HCT116 (cell line): Measurements from ENCODE around the gene ZNF532. TPM values are rescaled to one million over a fixed set of nuclear protein-coding genes. Genes with fewer than 3 reads are reported as not detected.

Source experiments
- ATAC-seq: fragments of 200-7000 bp; cut with Tn5 transposase; 2 replicates; pipeline ENCODE4 v1.9.1; 2020; ENCODE audit warnings: mild to moderate bottlenecking, moderate library complexity
- BruUV-seq: library from RNA; stranded (reverse); fragments of 400-500 nt; replicated peaks from 2 replicates; lab custom pipeline; 2021; lab: Mats Ljungman, UMichigan
- CTCF ChIA-PET: fragments of 300-600 bp; sonication (Branson Sonifier 250); formaldehyde crosslinking; loops from one replicate; lab custom pipeline; 2021; ENCODE audit warnings: antibody characterized with exemption; lab: Charles Lee
- POLR2A ChIA-PET: fragments of 300-600, 350-600 bp; sonication (Branson Sonifier 250); formaldehyde crosslinking; loops from one replicate; lab custom pipeline; 2021; ENCODE audit warnings: antibody characterized with exemption; lab: Charles Lee
- RAD21 ChIA-PET, 2 experiments: fragments of 300-600 bp; sonication (Branson Sonifier 250); formaldehyde crosslinking; loops; one replicate each; lab custom pipeline; 2023; ENCODE audit warnings: low total read pairs in 2 of 2; ENCODE audit not compliant: uncharacterized antibody in 2 of 2, unreplicated experiment in 2 of 2, low non-redundant PET in 1 of 2; lab: Charles Lee
- DNase-seq: peaks from one replicate; pipeline ENCODE4 v3.0.0-alpha.2; 2010; ENCODE audit warnings: low read depth, low spot score
- H2AFZ ChIP-seq: fragments of 200-600 bp; shearing (Covaris generic), sonication (generic); 2 replicates; pipeline ENCODE4 v1.6.1; 2017; ENCODE audit warnings: low read depth, mixed run types, mixed read lengths, antibody characterized with exemption, low read length; ENCODE audit not compliant: poor library complexity, severe bottlenecking
- H3K27ac ChIP-seq: 2 replicates; pipeline ENCODE4 v1.5.1; 2012; ENCODE audit warnings: low read depth, low read length
- H3K27me3 ChIP-seq: fragments of 200-600 bp; sonication (generic); 2 replicates; pipeline ENCODE4 v1.6.1; 2016; ENCODE audit warnings: mixed run types, low read length, mixed read lengths; ENCODE audit not compliant: insufficient read depth
- H3K36me3 ChIP-seq, 2 experiments: fragments of 200-500 bp in 1 of 2; fragments of 200-600 bp in 1 of 2; sonication (Bioruptor generic) in 1 of 2; sonication (generic) in 1 of 2; 2 replicates each; pipeline versions ENCODE4 v1.5.1 to v1.6.1; 2014 to 2016; ENCODE audit warnings: low read length in 2 of 2, inconsistent platforms in 1 of 2, mixed read lengths in 1 of 2, mixed run types in 1 of 2; ENCODE audit not compliant: insufficient read depth in 2 of 2, control insufficient read depth in 1 of 2
- H3K4me1 ChIP-seq, 2 experiments: fragments of 200-600 bp in 1 of 2; sonication (generic) in 1 of 2; 2 replicates each; pipeline versions ENCODE4 v1.5.1 to v1.6.1; 2012 to 2017; ENCODE audit warnings: low read length in 2 of 2, inconsistent platforms in 1 of 2, mild to moderate bottlenecking in 1 of 2, mixed read lengths in 1 of 2, mixed run types in 1 of 2, moderate library complexity in 1 of 2; ENCODE audit not compliant: insufficient read depth in 2 of 2, control insufficient read depth in 1 of 2
- H3K4me2 ChIP-seq: fragments of 200-600 bp; sonication (generic); 2 replicates; pipeline ENCODE4 v1.6.1; 2017; ENCODE audit warnings: mixed run types, low read length, mixed read lengths
- H3K4me3 ChIP-seq, 2 experiments: fragments of 200-600 bp in 1 of 2; sonication (generic) in 1 of 2; replicated peaks in 1 of 2; 2 replicates each; pipeline ENCODE4 v1.5.1; 2011 to 2016; ENCODE audit warnings: low read length in 2 of 2, control low read depth in 1 of 2, low read depth in 1 of 2, mild to moderate bottlenecking in 1 of 2, mixed read lengths in 1 of 2, mixed run types in 1 of 2
- H3K79me2 ChIP-seq: fragments of 200-600 bp; sonication (generic); 2 replicates; pipeline ENCODE4 v1.6.1; 2017; ENCODE audit warnings: mild to moderate bottlenecking, mixed run types, low read length, moderate library complexity, mixed read lengths; ENCODE audit not compliant: insufficient read depth
- H3K9ac ChIP-seq: fragments of 200-600 bp; sonication (generic); 2 replicates; pipeline ENCODE4 v1.6.1; 2016; ENCODE audit warnings: low read length, mixed read lengths
- H3K9me2 ChIP-seq: fragments of 200-600 bp; sonication (generic), shearing (Covaris generic); 2 replicates; pipeline ENCODE4 v1.6.1; 2017; ENCODE audit warnings: mixed run types, mild to moderate bottlenecking, moderate library complexity; ENCODE audit not compliant: insufficient read depth
- H3K9me3 ChIP-seq, 2 experiments: fragments of 200-500 bp in 1 of 2; fragments of 200-600 bp in 1 of 2; sonication (Bioruptor generic) in 1 of 2; sonication (generic) in 1 of 2; 2 replicates each; pipeline ENCODE4 v1.6.1; 2014 to 2017; ENCODE audit warnings: low read length in 2 of 2, mixed read lengths in 2 of 2, inconsistent platforms in 1 of 2, low read depth in 1 of 2, mild to moderate bottlenecking in 1 of 2, mixed run types in 1 of 2, moderate library complexity in 1 of 2; ENCODE audit not compliant: control insufficient read depth in 1 of 2, insufficient read depth in 1 of 2
- H4K20me1 ChIP-seq: fragments of 200-600 bp; sonication (generic), shearing (Covaris generic); 2 replicates; pipeline ENCODE4 v1.6.1; 2017; ENCODE audit warnings: mixed run types, mild to moderate bottlenecking, moderate library complexity; ENCODE audit not compliant: insufficient read depth
- FOSL1 ChIP-seq: IDR thresholded peaks from 2 replicates; pipeline ENCODE4 v1.6.1; 2012; ENCODE audit warnings: low read depth
- MAX ChIP-seq: IDR thresholded peaks from 2 replicates; pipeline ENCODE4 v1.6.1; 2012
- POLR2A ChIP-seq: IDR thresholded peaks from 2 replicates; pipeline ENCODE4 v1.7.0; 2011; ENCODE audit warnings: borderline replicate concordance; ENCODE audit not compliant: insufficient read depth, insufficient read length; ENCODE audit errors: extremely low read depth
- POLR2AphosphoS5 ChIP-seq: IDR thresholded peaks from 2 replicates; pipeline ENCODE4 v1.6.1; 2011; ENCODE audit warnings: mild to moderate bottlenecking, low read depth, low read length, moderate library complexity
- RAD21 ChIP-seq: IDR thresholded peaks from 2 replicates; pipeline ENCODE4 v1.6.1; 2012; ENCODE audit warnings: low read depth, mild to moderate bottlenecking
- intact Hi-C: fragments of 100-400 bp; cut with micrococcal nuclease; formaldehyde crosslinking; loops from 2 replicates; pipeline ENCODE4 v1.10.0; 2022
- total RNA-seq: library from RNA; stranded (reverse); gene quantifications from one replicate; pipeline ENCODE4 v1.2.1, GENCODE V29; 2021; ENCODE audit not compliant: unreplicated experiment
- TF ChIP-seq, protein P1 (sequence below): IDR thresholded peaks from 2 replicates; pipeline ENCODE4 v1.6.1; 2012; ENCODE audit warnings: low read depth

ZNF532 gene
- total RNA-seq, 1 experiment from 2014 or later = 11.6 TPM

DNA sequence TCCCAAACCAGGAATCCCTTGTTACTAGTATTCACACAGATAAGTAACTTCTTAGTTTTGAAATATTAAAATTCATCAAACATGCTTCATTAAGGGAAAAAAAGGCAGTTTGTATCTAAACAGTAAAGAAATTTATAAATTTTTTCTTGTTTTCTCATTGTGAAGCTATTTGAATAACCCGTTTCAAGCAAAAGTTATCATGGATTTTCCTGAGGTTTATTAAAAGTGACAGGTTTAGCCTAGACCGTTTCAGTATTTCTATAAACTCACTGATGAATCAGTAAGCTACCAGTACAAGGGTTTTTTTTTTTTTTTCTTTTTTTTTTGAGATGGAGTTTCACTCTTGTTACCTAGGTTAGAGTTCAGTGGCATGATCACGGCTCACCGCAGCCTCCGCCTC is 20.0 kb downstream of the ZNF532 start (continued):
- TF ChIP-seq, protein P1, sequence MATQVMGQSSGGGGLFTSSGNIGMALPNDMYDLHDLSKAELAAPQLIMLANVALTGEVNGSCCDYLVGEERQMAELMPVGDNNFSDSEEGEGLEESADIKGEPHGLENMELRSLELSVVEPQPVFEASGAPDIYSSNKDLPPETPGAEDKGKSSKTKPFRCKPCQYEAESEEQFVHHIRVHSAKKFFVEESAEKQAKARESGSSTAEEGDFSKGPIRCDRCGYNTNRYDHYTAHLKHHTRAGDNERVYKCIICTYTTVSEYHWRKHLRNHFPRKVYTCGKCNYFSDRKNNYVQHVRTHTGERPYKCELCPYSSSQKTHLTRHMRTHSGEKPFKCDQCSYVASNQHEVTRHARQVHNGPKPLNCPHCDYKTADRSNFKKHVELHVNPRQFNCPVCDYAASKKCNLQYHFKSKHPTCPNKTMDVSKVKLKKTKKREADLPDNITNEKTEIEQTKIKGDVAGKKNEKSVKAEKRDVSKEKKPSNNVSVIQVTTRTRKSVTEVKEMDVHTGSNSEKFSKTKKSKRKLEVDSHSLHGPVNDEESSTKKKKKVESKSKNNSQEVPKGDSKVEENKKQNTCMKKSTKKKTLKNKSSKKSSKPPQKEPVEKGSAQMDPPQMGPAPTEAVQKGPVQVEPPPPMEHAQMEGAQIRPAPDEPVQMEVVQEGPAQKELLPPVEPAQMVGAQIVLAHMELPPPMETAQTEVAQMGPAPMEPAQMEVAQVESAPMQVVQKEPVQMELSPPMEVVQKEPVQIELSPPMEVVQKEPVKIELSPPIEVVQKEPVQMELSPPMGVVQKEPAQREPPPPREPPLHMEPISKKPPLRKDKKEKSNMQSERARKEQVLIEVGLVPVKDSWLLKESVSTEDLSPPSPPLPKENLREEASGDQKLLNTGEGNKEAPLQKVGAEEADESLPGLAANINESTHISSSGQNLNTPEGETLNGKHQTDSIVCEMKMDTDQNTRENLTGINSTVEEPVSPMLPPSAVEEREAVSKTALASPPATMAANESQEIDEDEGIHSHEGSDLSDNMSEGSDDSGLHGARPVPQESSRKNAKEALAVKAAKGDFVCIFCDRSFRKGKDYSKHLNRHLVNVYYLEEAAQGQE = no peak
- TF ChIP-seq MAX (no peak), RAD21 (no peak), FOSL1 (no peak), POLR2A (no peak)

DNA sequence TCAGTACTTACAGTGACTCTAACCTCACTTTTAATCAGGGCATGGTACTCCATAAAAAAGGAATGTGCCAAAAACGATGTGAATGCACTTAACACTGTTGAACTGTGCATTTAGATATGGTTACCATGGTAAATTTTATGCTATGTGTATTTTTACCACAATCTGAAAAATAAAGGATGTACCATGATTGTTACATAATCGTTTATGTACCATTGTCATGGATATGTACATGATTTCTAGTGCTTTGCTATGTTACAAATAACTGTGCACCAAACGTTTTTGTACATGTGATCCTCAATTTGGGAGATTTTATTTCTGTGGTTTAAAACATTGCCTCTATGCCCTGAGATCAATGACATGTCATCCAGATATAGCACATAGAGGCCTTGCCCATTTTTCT is 21.8 kb downstream of the ZNF532 start:
- RAD21 ChIA-PET = no interaction called here
- no peaks in the 10 kb centered on the region for H3K36me3 ChIP-seq

More for the DNA sequence above, 21.8 kb downstream of the ZNF532 start:
- Histone ChIP-seq H2AFZ (no peak overlapping the region), H3K9me3 (no peaks in the 10 kb centered on the region), H3K9ac (no peak overlapping the region), H3K27me3 (no peaks in the 10 kb centered on the region), H3K79me2 (no peaks in the 10 kb centered on the region), H3K4me3 (no peak overlapping the region), H3K9me2 (no peaks in the 10 kb centered on the region), H3K4me2 (no peak overlapping the region), H3K4me1 (no peaks in the 10 kb centered on the region), H3K27ac (no peak overlapping the region), H4K20me1 (no peaks in the 10 kb centered on the region)
- ATAC-seq = no peak
- no peak for DNase-seq
- CTCF ChIA-PET = no interaction called here
- TF ChIP-seq POLR2AphosphoS5 = no peak
- BruUV-seq = no TSS peak
- intact Hi-C loops = no loop called here
- POLR2A ChIA-PET = no interaction called here
